Upper lobe of left lung (tissue), 4 donors: Measurements from ENCODE around the gene B3GALT5.

Source experiments
- CTCF ChIP-seq, 6 experiments: fragments of 450-650 bp in 4 of 6; fragments of 200-600 bp in 2 of 6; sonication (generic) in 2 of 6; IDR thresholded peaks; one replicate each; pipeline ENCODE4 v1.5.1; 2016 to 2019; ENCODE audit warnings: antibody characterized with exemption in 6 of 6
- POLR2A ChIP-seq, 4 donors: fragments of 450-650 bp; IDR thresholded peaks; one replicate each; pipeline ENCODE4 v1.5.1; 2016 to 2017; ENCODE audit warnings: antibody characterized with exemption in 4 of 4, mild to moderate bottlenecking in 2 of 4
- POLR2AphosphoS5 ChIP-seq, 2 donors: sonication (generic); formaldehyde crosslinking; IDR thresholded peaks; one replicate each; pipeline ENCODE4 v1.5.1; 2017; ENCODE audit warnings: antibody characterized with exemption in 2 of 2

- TF ChIP-seq POLR2A (IDR thresholded peaks at IDR 0.05) (no peak), POLR2AphosphoS5 (IDR thresholded peaks at IDR 0.05) (no peak), CTCF (IDR thresholded peaks at IDR 0.05) (no peak)
Observed at GRCh38 chr21:39630827-39631226, 18.1 kb downstream of the B3GALT5 start.
